Ovary (tissue), 9 donors: Measurements from ENCODE around the gene ZNF487. TPM values are rescaled to one million over a fixed set of nuclear protein-coding genes. Genes with fewer than 3 reads are reported as not detected.

ENCODE experiments used
- DNase-seq, 5 donors: peaks; one replicate each; pipeline ENCODE4 v3.0.0-alpha.2; 2019 to 2020
- H3K27ac ChIP-seq, 2 donors: fragments of 200-600 bp; one replicate each; pipeline versions ENCODE4 v1.5.1 to v1.8.0; 2019 to 2022
- H3K27me3 ChIP-seq: fragments of 200-600 bp; one replicate; pipeline ENCODE4 v1.8.0; 2022
- H3K36me3 ChIP-seq: fragments of 200-600 bp; sonication (generic); one replicate; pipeline ENCODE4 v1.5.1; 2019
- H3K4me1 ChIP-seq: one replicate; pipeline ENCODE4 v1.8.1; 2013; ENCODE audit warnings: mild to moderate bottlenecking, moderate library complexity; ENCODE audit not compliant: insufficient read depth
- H3K4me3 ChIP-seq: fragments of 200-600 bp; sonication (generic); one replicate; pipeline ENCODE4 v1.5.1; 2017
- H3K9me3 ChIP-seq, 2 donors: fragments of 200-600 bp in 1 of 2; sonication (generic) in 1 of 2; one replicate each; pipeline versions ENCODE4 v1.5.1 to v1.8.1; 2013 to 2019; ENCODE audit warnings: mild to moderate bottlenecking in 1 of 2, moderate library complexity in 1 of 2
- CTCF ChIP-seq, 3 donors: fragments of 450-650 bp in 2 of 3; fragments of 200-600 bp in 1 of 3; IDR thresholded peaks; one replicate each; pipeline versions ENCODE4 v1.5.1 to v1.8.0; 2016 to 2022; ENCODE audit warnings: antibody characterized with exemption in 3 of 3, mild to moderate bottlenecking in 1 of 3
- EP300 ChIP-seq: sonication (generic); formaldehyde crosslinking; IDR thresholded peaks from one replicate; pipeline ENCODE4 v1.6.1; 2017; ENCODE audit warnings: antibody characterized with exemption
- POLR2A ChIP-seq: fragments of 450-650 bp; IDR thresholded peaks from one replicate; pipeline ENCODE4 v1.6.1; 2017; ENCODE audit warnings: antibody characterized with exemption, mild to moderate bottlenecking, moderate library complexity
- WGBS, 3 donors: extraction: QIAGEN DNeasy Blood & Tissue Kit in 1 of 3; methylation state at CpG; one replicate each; pipeline versions ENCODE4 v1.1.5 to v1.1.7; 2013 to 2017; 5-methylcytosine and 5-hydroxymethylcytosine counted together
- intact Hi-C, 4 donors: fragments of 100-400 bp; cut with DNase I; formaldehyde crosslinking; loops; one replicate each; pipeline versions ENCODE4 v1.11.0 to v1.15.1; 2022 to 2023
- polyA plus RNA-seq, 2 donors: library from polyadenylated mRNA; stranded (reverse); fragments of 200-250 nt in 1 of 2; fragments of 350-450 nt in 1 of 2; fragmentation: Illumina TruSeq in 1 of 2; extraction: RNeasy Lipid Tissue Mini Kit (QIAGEN cat#74804) in 1 of 2; gene quantifications; one replicate each; pipeline ENCODE4 v1.2.3, GENCODE V29; 2013 to 2014
- total RNA-seq, 7 donors: library from RNA; depleted of rRNA in 2 of 7; stranded (reverse); fragments of >200 nt in 2 of 7; fragmentation: NEBNext Ultra II Directional in 3 of 7; extraction: Animal tissue kit (Norgen Biotek cat#: 25700) in 3 of 7; gene quantifications; one replicate each; pipeline versions ENCODE4 v1.1.0 to v1.2.4, GENCODE V29; 2016 to 2023
- donor health status: DM: no; HTN: no; CAD: no; lungs with moderate emphysema.
- donor health status: DM: no; HTN: no; CAD: no.
- donor health status: Bipolar disorder and iron deficiency.
- donor health status: DM: yes; HTN: yes; CAD: no.
- donor health status: DM: no; HTN: no; CAD: no.
- donor health status: DM: yes; HTN: yes; CAD: no.

Gene ZNF487
- total and polyA plus RNA-seq, 9 donors, result 6.4 to 30.1 (median 8.2) TPM

- Histone ChIP-seq H3K27me3 (no peaks in the 10 kb centered on the region), H3K4me3 (no peak overlapping the region), H3K27ac (no peak overlapping the region), H3K4me1 (peaks cover 20% of the 10 kb centered on the region), H3K9me3 (no peaks in the 10 kb centered on the region), H3K36me3 (no peaks in the 10 kb centered on the region)
- DNase-seq, result no peak
- intact Hi-C loops, result loop anchor here in 1 of 4 donors (5.0 kb wide), 1 partner anchor 38 kb away; the partner anchor contains the start of gene ZNF487
- WGBS, 3 donors, result 63 to 72% (median 70%) methylated on average over 2 of the region's 2 CpGs
- TF ChIP-seq POLR2A (no peak), EP300 (no peak), CTCF (IDR thresholded peaks at IDR 0.05) (no peak)
Measured at GRCh38 chr10:43398939-43399319, 38.0 kb upstream of the ZNF487 start.

GRCh38 chr10:43399320-43400310, 37.3 kb upstream of the ZNF487 start:
- intact Hi-C loops, result loop anchor here in 1 of 4 donors (5.0 kb wide), 1 partner anchor 38 kb away; the partner anchor contains the start of gene ZNF487
- no peak for DNase-seq
- WGBS, 3 donors, result 88 to 92% (median 92%) methylated on average over 5 of the region's 5 CpGs
- Histone ChIP-seq H3K27ac (no peak overlapping the region), H3K27me3 (no peaks in the 10 kb centered on the region), H3K4me1 (peaks cover 23% of the 10 kb centered on the region), H3K9me3 (no peaks in the 10 kb centered on the region), H3K4me3 (no peak overlapping the region), H3K36me3 (no peaks in the 10 kb centered on the region)
- TF ChIP-seq EP300, result no peak
- TF ChIP-seq POLR2A, result no peak
- no peak for TF ChIP-seq CTCF (IDR thresholded peaks at IDR 0.05)

- H3K9me3 ChIP-seq, result no peaks in the 10 kb centered on the region
- no peak overlapping the region for H3K27ac ChIP-seq
- H3K4me3 ChIP-seq, result no peak overlapping the region
- H3K36me3 ChIP-seq, result no peaks in the 10 kb centered on the region
- 62 to 97% (median 88%) methylated on average over 2 of the region's 2 CpGs for WGBS, 3 donors
- TF ChIP-seq CTCF (IDR thresholded peaks at IDR 0.05) (no peak), EP300 (no peak), POLR2A (no peak)
- H3K4me1 ChIP-seq, result peaks cover 19% of the 10 kb centered on the region
- no peaks in the 10 kb centered on the region for H3K27me3 ChIP-seq
- intact Hi-C loops, result no loop called here
- peak in 1 of 5 donors; percentile 5 for DNase-seq
Measured at GRCh38 chr10:43401627-43402026, 35.3 kb upstream of the ZNF487 start.

- TF ChIP-seq CTCF (IDR thresholded peaks at IDR 0.05) (no peak), EP300 (no peak), POLR2A (no peak)
- no peaks in the 10 kb centered on the region for H3K9me3 ChIP-seq
- intact Hi-C loops, result no loop called here
- WGBS, 3 donors, result 22 to 43% (median 30%) methylated on average over 4 of the region's 4 CpGs
- peaks cover 19% of the 10 kb centered on the region for H3K4me1 ChIP-seq
- no peak overlapping the region for H3K4me3 ChIP-seq
- H3K27me3 ChIP-seq, result no peaks in the 10 kb centered on the region
- H3K36me3 ChIP-seq, result no peaks in the 10 kb centered on the region
- no peak for DNase-seq
- H3K27ac ChIP-seq, result no peak overlapping the region
Measured at GRCh38 chr10:43402176-43402575, 34.7 kb upstream of the ZNF487 start.
